NCI-H748 (cell line): ENCODE data around the gene DISP3.

Experiments
- DNase-seq: peaks from one replicate; lab custom pipeline; 2025; ENCODE audit not compliant: unreplicated experiment; lab: John Stamatoyannopoulos, UW

DISP3 gene

DNA sequence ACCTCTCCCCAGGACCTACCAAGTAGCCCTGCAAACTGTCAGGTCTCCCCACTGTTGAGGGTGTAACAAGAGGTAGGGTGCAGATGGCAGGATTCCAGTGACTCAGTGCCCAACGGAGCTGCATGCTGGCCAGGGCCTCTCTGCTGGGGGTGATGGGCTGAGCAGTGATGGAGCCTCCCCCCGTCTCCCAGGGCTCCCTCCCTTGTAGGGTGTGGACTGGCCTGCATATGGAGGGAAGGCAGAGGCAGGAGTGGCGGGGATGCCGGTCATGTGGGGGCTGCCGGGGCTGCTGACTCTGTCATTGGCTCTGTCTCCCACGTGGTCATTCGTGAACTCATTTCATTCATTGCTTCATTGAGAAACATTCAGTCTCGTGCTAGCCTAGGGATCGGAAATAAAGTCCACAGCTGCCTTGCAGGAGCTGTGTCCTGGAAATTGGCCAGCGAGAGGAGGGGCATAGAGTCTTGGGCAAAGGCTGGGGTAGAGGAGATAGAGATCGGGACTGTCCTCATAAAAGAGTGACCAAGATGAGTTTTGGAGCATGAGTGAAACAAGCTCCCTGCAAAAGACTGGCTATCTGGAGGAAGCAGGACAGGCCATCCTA, 22.9 kb upstream of the DISP3 start:
- no peak for DNase-seq

DNA sequence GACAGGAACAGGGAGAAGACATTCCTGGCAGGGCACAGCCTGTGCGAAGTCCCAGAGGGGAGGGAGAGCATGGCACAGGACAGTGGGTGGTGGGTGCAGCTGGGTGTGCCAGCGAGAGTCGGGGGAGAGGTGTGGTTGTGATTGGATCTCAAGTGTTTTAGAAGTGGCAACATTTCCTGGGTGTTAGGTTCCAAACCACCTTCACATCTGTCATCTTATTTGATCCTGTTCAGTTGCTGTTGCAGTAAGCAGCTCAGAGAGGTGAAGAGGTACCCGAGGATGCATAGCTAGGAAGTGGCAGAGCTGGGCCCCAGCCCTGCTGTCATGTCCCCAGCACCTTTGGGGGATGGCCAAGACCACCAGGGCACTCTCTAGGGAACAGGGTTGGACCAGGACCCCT, 22.0 kb upstream of the DISP3 start:
- no peak for DNase-seq

GRCh38 chr1:11458811-11459275, 20.1 kb upstream of the DISP3 start:
- no peak for DNase-seq

DNA sequence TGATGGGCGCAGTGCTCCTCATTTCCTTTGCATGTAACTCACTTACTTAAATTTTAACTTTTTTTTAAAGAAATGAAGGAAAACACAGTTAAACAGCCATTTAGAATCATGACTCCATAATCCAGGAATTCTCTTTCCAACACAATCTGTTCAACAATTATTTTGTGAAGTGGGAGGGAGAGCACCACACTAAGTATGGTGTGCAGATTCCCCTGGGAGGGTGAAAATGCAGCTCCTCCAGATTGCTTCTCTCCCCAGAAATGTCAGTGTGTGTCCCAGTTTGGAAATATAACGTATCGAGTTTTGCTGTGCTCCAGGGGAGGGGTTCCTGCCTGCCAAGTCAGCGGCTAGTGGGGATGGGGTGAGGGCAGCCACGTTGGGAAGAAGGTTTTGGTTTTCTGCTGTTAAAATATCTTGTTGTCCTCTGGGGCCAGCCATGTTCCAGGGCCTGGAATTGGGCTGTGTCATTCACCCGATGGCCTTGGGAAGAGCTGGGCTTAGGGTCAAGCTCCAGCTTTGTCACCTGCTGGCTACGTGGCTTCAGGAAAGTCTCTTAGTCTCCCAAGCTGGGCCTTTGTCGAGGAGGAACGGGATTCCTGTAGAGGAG, 17.3 kb upstream of the DISP3 start:
- no peak for DNase-seq

DNA sequence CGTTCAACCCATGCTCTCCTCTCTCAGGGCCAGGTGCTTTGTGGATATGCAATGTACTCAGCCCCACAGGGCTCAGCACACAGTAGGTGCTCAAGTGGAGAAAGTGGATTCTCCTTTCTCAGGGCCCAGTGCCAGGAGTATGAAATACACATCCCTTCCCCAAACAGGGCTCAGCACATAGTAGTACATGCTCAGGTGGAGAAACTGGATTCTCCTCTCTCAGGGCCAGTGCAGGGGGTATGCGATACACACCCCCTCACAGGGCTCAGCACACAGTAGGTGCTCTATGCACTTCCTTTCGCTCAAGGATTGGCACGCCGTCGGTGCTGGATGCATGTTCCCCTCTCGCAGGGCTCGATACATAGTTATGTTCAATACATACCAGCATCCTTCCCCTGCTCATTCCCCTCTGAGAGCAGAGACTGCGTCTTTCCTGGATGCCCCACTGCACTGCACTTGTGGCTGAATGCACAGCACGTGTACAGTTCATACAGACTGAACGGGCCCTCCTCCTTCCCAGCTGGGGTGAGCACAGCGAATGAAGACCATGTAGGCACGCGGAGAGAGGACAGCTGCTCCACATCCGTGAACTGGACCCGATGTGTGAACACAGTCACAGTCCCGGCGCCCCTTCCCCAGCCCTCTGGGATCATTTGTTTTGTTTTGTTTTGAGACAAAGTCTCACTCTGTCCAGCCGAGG, 16.6 kb upstream of the DISP3 start:
- DNase-seq, result no peak

GRCh38 chr1:11463177-11463576, 15.8 kb upstream of the DISP3 start:
- no peak for DNase-seq

DNA sequence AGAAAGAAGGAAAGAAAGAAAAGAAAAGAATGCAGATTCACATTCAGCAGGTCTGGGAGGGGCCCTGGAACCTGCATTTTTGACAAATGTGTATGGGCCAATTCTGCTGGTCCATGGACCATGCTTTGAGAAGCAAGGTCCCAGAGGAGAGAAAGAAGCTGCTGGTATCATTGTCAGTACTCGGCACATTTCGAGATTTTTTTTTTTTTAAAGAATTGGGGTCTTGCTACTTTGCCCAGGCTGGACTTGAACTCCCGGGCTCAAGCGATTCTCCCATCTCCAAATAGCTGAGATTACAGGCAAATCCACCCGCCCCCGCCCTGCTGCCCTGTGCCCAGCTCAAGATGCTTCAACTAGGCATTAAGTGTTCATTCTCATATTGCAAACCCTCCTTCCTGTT, 13.6 kb upstream of the DISP3 start:
- DNase-seq, result no peak

- DNase-seq, result no peak
Measured at GRCh38 chr1:11466416-11466815, 12.5 kb upstream of the DISP3 start.

DNA sequence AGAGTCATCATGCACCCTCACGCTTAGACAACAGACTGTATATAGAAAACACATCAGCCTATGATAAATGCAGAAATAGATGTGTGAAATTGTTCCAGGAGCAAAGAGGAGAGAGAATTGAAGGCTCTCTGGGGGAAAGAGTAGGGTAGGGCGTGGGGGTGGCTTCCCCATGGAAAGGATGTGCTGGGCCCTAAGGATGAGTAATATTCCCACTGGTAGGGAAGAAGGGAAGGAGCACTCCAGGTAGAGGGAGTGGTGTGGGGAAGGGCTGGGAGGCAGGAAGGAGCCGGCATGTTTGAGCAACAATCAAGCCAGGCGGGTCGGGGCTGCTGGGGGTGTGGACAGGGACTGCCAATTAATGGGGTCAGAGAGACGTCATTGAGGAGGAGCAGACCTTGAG, 10.1 kb upstream of the DISP3 start:
- DNase-seq, result no peak

DNA sequence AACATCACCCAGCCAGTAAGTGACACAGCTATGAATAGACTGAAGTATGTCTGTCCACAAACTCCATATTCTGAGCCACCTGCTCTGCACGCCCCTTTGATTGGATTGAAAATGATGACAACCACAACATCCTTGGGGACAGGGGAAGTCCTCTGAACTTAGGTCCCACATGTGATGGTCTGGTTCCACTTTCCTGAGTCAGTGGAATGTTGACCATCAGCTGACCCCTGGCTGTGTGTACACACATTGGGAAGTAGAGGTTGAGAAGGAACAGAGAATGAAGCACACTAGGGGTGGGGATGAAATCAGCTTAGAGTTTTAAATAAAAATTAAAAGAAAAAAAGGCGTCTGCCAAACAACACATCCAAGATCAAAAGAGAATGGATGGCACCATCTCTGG, 8.0 kb upstream of the DISP3 start:
- no peak for DNase-seq

DNA sequence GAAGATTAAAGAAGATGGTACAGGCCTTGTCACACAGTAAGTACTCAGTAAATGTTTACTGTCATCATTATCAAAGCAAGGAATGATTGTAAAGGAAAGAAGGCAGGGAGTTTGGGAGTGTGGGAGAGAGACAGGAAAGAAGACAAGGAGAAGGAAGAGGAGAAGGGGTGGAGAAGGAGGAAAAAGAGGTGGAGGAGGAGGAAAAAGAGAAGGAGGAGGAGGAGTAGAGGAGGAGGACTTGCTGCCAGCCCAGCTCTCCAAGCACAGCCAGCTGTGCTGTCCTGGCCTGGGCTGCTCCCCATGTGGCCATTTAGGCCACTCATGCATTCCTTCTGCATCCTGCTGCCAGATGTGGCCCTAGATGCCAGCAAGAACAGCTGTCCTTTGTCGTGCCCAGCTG, 7.5 kb upstream of the DISP3 start:
- DNase-seq, result no peak

GRCh38 chr1:11472284-11472683, 6.7 kb upstream of the DISP3 start:
- DNase-seq, result no peak

DNA sequence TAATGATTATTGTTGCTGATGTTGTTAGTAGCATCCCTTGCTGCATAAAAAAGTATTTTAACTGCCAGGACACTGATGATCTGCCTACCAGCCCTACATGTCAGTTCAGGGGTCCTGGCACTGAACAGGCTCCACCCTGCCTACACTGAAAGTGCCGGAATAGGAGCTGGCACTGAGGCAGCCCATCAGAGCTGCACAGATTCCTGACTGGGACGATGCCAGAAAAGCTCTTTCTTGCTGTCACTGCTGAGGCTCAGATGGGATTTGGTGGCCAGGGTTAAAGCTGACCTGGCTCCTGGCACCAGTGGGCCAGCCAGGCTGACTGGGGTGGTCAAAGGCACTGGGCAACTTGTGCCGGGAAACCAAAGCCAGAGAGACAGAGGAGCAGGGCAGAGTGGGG, 6.2 kb upstream of the DISP3 start:
- DNase-seq, result no peak

DNA sequence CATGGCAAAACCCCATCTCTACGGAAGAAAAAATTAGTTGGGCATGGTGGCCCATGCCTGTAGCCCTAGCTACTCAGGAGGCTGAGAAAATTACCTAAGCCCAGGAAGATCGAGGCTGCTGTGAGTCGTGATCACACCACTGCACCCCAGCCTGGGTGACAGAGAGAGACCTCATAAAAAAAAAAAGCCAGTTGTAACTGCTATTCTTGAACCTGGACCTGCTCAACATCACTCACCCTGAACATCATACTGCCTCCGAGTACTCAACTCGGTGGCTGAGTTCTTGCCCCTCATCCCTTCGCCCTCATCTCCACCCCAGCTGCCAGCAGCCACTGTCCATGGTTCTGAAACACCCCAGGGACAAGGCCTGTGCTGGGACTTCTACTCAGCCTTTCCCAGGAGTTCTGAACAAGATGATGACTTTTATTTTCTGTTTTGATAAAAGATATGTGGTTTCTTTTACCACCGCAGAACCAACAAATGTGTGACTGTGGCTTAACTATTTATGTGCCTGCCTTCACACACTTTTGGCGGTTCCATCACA, 5.4 kb upstream of the DISP3 start:
- no peak for DNase-seq

GRCh38 chr1:11474826-11475225, 4.1 kb upstream of the DISP3 start:
- no peak for DNase-seq

- DNase-seq, result no peak
Measured at GRCh38 chr1:11475748-11476147, 3.2 kb upstream of the DISP3 start.

GRCh38 chr1:11479375-11479979, 522 bp downstream of the DISP3 start:
- DNase-seq, result peak; percentile 48

GRCh38 chr1:11481019-11481418, 2.1 kb downstream of the DISP3 start:
- no peak for DNase-seq

DNA sequence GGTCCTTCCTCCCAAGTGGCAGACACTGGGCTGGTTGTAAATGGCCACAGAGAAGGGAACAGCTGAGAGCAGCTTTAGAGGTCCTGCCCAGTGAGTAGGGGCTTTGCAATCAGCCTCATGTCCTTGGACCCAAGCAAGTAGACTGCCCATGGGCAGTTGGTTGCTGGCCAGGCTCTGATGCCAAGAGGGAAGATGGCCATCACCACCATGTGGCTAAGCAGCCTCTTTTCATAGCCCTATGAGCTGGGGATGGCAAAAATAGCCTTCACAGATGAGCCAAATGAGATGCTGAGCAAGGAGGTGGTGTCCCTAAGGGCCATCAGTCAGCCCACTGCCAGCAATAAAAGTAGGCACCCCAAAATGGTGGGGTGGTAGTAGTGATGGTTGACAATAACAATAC, 3.2 kb downstream of the DISP3 start:
- no peak for DNase-seq

DNA sequence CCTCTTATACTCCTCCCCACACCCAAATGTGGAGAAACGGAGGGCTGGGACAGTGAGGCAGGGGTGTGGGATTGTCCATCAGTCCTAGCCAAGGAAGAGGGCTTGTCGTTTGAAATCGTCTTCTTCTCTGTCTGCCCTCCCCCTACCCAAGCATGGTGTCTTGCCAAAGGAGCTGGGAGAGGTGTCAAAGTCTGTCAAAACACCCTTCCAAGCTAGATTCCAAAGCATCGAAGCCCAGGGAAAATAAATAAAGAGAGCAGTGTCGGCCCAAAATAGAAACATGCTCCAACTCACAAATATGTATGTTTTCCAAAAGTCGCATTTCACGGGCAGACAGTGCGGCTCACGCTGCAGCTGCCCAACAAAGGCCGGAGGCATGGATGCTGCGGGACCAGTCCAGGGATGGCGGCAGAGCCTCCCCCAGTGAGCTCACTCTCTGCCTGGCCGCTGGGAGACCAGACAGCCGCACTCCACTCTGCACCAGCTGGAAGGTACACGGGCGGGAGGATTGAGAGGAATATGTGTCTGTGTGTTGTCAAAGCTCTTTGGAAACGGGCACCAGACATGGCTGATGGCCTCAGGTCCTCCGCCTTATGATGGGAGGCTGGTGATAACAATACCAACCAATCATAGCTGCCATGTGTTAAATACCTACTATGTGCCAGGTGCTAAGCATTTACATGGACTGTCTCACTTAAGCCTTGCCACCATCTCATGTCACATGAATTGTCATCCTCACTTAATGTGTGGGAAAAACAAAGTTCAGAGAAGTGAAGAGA, 3.9 kb downstream of the DISP3 start:
- DNase-seq, result no peak
